Progenitor cell of endocrine pancreas (in vitro differentiated cells): ENCODE data around the gene ASB16. TPM values are rescaled to one million over a fixed set of nuclear protein-coding genes. Genes with fewer than 3 reads are reported as not detected.
A peak's percentile ranks its signal among the peaks of the same experiment; 100 is the strongest.
"Not testable (repeated sequence)": the region's sequence is repeated elsewhere in the genome, so short reads cannot be mapped to it uniquely, and the experiment has no call there.

Source experiments
- DNase-seq: peaks from one replicate; pipeline ENCODE4 v3.0.0; 2021; ENCODE audit warnings: low spot score; ENCODE audit not compliant: unreplicated experiment
- H3K27ac Mint-ChIP-seq: 2 replicates; pipeline ENCODE4 v1.8.0; 2021; ENCODE audit warnings: mild to moderate bottlenecking, moderate library complexity, mixed read lengths
- H3K27me3 Mint-ChIP-seq: 2 replicates; pipeline ENCODE4 v1.8.0; 2021; ENCODE audit warnings: mixed read lengths
- H3K36me3 Mint-ChIP-seq: 2 replicates; pipeline ENCODE4 v1.8.0; 2022; ENCODE audit warnings: mixed read lengths; ENCODE audit not compliant: insufficient read depth
- H3K4me1 Mint-ChIP-seq: 2 replicates; pipeline ENCODE4 v1.8.0; 2021; ENCODE audit warnings: low read depth, mixed read lengths
- H3K4me3 Mint-ChIP-seq: 2 replicates; pipeline ENCODE4 v1.8.0; 2021; ENCODE audit warnings: low read depth, mild to moderate bottlenecking, moderate library complexity, mixed read lengths
- H3K9me3 Mint-ChIP-seq: 2 replicates; pipeline ENCODE4 v1.8.0; 2021; ENCODE audit warnings: low read depth, mixed read lengths
- CTCF ChIP-seq: fragments of 200-600 bp; sonication (generic); IDR thresholded peaks from one replicate; pipeline ENCODE4 v1.5.0; 2021; ENCODE audit warnings: antibody characterized with exemption, mild to moderate bottlenecking; ENCODE audit not compliant: unreplicated experiment
- total RNA-seq: library from RNA; stranded (reverse); gene quantifications from 2 replicates; pipeline ENCODE4 v1.2.1, GENCODE V29; 2021

The ASB16 gene
- total RNA-seq, 1 donor from 2014 or later, result 0.89 TPM

DNA sequence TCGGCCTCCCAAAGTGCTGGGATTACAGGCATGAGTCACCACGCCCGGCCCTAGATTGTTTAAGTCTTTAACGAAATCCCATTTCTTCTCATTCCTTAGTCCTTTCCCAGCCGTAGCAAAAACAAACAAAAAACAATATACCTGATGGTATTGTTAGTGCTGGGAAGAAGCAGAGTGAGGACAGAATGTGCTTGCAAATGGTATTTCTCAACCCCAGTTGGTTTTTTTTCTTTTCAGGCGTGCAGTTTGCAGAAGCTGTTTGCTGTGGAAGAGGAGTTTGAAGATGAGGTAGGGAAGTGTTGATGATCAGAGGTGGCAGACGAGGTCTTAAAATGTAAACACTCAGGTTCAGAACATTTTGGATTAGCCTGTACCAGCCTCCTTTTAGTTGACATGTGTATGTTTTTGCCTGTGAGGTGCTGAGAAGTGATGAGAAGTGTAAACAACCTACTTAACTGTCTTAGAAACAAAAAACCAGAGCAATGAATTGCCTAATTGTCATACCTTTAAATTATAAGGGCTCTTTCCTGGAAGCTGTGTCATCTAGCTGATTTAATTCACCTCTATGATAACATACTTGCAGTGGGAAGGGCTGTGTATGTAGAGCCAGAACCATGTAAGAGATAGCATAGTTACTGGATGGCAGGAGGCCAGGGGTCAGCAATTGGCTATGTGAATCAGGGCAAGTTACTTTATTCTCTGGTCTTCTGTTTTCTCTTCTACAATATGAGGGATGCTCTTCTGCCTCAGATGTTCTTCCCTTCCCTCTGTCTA is 25.4 kb upstream of the ASB16 start:
- DNase-seq, result no peak
- no peak for TF ChIP-seq CTCF
- no peaks in the 10 kb centered on the region for H3K36me3 Mint-ChIP-seq
- H3K27ac Mint-ChIP-seq, result peak overlapping the region; percentile 18
- no peaks in the 10 kb centered on the region for H3K9me3 Mint-ChIP-seq
- H3K4me1 Mint-ChIP-seq, result peaks cover 3% of the 10 kb centered on the region
- no peak overlapping the region for H3K4me3 Mint-ChIP-seq
- no peaks in the 10 kb centered on the region for H3K27me3 Mint-ChIP-seq

DNA sequence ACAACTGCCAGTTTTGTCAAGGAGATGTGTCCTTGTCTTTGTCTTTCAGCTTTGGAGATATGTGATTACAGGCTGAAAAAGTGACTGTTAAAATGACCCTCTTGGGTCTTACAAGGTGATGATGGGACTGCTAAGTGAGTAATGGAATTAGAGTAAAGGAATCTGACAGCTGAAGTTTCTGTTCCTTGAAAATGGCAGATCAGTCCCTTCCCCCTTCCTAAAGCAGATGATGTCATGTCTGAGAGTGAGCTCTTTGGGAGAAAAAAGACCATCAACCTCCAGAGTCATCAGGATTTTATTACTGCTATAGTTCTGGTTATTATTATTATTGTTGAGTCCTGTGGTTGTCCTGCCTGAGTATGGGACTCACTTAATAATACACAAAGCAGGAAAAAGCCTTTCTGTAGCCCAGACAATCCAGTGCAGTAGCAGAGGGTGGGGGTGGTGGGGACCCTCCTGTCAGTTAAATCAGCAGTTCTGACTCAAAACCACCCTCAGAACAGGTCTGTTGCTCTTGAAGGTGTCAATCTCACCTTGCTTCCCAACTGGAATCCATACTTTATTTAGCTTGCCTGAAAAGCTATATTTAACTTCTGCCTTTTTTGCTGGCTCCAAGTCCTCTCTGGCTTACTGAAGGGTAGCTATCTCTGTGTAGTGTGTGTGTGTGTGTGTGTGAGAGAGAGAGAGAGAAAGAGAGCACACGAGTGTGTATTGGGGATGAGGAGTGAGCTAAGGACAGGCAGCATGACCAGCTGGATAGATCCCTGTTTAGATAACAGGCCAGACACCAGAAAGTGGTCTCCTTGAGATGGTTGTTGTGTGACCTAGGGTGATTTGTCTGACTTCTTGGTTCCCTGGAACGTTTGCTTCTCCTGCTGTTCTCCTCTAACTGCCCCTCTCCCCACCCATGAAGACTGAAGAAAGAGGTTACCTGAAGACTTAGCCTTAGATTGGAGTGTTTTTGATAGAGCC is 23.8 kb upstream of the ASB16 start:
- Mint-ChIP-seq H3K36me3 (peaks cover 1% of the 10 kb centered on the region), H3K4me3 (no peak overlapping the region), H3K27me3 (no peaks in the 10 kb centered on the region), H3K9me3 (no peaks in the 10 kb centered on the region), H3K27ac (no peak overlapping the region), H3K4me1 (peaks cover 3% of the 10 kb centered on the region)
- no peak for TF ChIP-seq CTCF
- DNase-seq, result no peak

- TF ChIP-seq CTCF, result no peak
- no peak for DNase-seq
- H3K36me3 Mint-ChIP-seq, result peaks cover 1% of the 10 kb centered on the region
- H3K27ac Mint-ChIP-seq, result no peak overlapping the region
- no peaks in the 10 kb centered on the region for H3K9me3 Mint-ChIP-seq
- no peaks in the 10 kb centered on the region for H3K27me3 Mint-ChIP-seq
- no peaks in the 10 kb centered on the region for H3K4me1 Mint-ChIP-seq
- H3K4me3 Mint-ChIP-seq, result no peak overlapping the region
Measured at GRCh38 chr17:44147812-44148211, 22.7 kb upstream of the ASB16 start.

GRCh38 chr17:44149066-44149465 is 21.4 kb upstream of the ASB16 start:
- H3K4me3 Mint-ChIP-seq, H3K27ac Mint-ChIP-seq, H3K27me3 Mint-ChIP-seq, H3K36me3 Mint-ChIP-seq, H3K9me3 Mint-ChIP-seq, DNase-seq, H3K4me1 Mint-ChIP-seq: not testable (repeated sequence)

GRCh38 chr17:44149750-44150329 is 20.7 kb upstream of the ASB16 start:
- no peaks in the 10 kb centered on the region for H3K9me3 Mint-ChIP-seq
- no peaks in the 10 kb centered on the region for H3K27me3 Mint-ChIP-seq
- no peak for TF ChIP-seq CTCF
- no peak overlapping the region for H3K27ac Mint-ChIP-seq
- no peaks in the 10 kb centered on the region for H3K4me1 Mint-ChIP-seq
- H3K4me3 Mint-ChIP-seq, result no peak overlapping the region
- peaks cover 1% of the 10 kb centered on the region for H3K36me3 Mint-ChIP-seq
- DNase-seq, result no peak
